GM21360 (cell line): ENCODE results near the gene SCUBE1.

Experiments
- ATAC-seq: cut with Tn5 transposase; IDR thresholded peaks from one replicate; pipeline ENCODE4 v1.9.1; 2021; ENCODE audit warnings: mild to moderate bottlenecking, moderate library complexity; ENCODE audit not compliant: unreplicated experiment

The SCUBE1 gene

GRCh38 chr22:43166132-43166930 lies 176.8 kb downstream of the SCUBE1 start:
- ATAC-seq: no peak

GRCh38 chr22:43164636-43165035 lies 178.5 kb downstream of the SCUBE1 start:
- no peak for ATAC-seq

DNA sequence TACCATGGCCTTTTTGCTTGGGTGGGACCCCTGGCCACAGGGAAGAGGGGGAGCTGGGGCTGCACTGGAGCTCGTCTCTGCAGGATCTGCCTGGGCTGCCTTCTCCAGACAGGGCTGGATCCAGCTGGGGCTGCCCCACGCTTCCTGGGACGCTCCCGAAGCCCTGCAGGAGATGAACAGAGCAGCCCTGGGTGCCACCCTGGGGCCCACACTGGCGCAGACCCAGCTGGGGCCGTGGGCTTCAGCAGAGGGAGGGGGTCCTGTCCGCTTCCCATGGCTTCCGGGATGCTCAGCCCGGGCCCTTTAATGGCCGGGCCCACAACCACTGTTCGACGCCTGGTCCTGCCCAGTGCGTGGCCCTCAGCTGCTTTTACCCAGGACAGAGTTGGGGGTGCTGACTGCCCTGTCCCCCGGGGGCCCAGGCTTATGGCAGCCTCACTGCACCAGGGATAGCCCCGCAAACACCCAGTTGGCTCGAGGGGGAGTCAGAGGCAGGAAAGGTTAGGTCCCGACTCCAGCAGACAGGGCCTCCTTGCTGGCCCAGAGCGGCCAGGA lies 179.9 kb downstream of the SCUBE1 start:
- no peak for ATAC-seq

- ATAC-seq: no peak
These were observed 180.6 kb downstream of the SCUBE1 start for GRCh38 chr22:43162412-43163150.

DNA sequence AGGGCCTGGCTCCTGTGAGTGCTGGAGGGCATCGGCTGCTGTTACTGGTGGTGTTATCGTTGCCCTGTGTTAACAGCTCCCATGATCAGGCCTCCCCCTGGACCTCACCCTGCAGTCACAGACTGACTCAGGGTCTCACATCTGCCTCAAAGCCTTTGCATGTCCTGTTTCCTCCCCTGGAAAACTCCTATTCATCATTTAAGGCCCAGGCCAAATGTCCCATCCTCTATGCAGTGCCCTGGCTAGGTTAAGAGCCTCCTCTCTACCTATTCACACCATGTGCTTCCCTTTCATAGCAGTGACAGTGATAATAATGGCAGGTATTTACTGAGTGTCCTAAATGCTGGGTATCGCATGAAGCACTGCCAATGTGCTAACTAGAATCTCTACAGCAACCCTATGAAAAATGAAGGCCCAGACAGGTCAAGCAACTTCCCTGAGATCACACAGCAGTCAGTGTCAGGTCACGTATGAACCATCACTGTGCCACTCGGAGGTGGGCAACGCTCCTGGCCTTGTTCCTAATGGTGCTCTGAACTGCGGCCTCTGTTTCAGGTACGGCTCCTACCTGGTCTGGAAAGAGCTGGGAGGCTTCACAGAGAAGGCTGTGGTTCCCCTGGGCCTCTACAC lies 182.6 kb downstream of the SCUBE1 start:
- no peak for ATAC-seq

- ATAC-seq: no peak
These were observed 183.5 kb downstream of the SCUBE1 start for GRCh38 chr22:43159484-43160178.

DNA sequence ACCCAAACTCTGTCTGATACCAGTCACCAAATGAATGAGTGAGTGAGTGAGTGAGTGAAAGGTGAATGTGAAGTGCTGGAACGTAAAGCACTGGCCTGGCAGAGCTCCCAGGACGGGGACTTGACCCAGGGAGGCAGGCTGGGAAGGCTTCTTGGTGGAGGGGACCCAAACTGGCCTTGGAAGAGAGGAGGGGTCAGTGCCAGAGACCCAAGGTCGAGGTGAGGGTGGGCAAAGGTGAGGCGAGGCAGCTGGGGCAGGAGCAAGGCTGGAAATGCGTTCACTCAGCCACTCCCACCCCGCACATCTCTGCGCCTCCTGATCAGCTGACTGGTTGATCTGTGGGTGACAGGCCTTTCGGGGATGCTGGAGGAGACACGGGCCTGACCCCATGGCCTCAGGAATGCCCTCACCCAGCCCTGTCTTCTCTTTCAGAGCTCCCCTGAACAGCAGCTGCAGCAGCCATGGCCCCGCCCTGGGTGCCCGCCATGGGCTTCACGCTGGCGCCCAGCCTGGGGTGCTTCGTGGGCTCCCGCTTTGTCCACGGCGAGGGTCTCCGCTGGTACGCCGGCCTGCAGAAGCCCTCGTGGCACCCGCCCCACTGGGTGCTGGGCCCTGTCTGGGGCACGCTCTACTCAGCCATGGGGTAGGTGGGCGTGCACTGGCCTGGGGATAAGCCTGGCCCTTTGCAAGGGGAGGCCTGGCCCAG lies 184.2 kb downstream of the SCUBE1 start:
- no peak for ATAC-seq

- ATAC-seq: no peak
These were observed 185.2 kb downstream of the SCUBE1 start for GRCh38 chr22:43157874-43158546.

DNA sequence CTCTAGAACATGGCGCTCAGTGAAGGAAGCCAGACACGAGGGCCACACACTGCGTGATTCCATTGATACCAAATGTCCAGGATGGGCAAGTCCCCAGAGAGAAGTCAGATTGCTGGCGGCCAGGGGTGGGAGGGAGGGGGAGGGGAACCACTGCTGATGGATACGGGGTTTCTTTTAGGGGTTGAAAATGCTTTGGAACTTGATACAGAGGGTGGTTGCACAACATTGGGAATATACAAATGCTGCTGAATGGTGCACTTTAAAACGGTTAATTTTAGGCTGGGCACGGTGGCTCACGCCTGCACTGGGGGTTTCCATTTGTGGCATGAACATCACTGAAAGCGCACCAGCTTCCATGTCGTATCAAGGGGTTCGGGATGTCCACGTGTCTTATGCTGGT lies 186.8 kb downstream of the SCUBE1 start:
- ATAC-seq: no peak

DNA sequence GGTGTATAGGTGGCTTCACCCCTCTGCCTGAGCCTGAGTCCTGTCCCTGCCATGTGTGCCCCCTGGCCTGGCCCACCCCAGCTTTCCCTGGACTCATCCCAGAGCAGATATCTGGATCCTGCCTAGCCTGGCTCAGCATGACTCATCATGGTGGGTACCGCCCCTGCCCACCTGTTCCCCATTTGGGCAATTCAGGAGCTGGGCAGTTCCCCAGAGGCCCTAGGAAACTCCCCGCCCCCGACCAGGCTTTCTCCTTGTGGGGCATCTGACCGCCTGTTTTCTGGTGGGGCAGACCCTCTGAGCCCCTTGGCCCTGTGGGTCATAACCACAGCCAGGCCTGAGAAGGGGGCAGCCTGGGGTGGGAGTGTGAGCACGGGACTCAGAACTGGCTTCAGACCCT lies 187.4 kb downstream of the SCUBE1 start:
- ATAC-seq: no peak

DNA sequence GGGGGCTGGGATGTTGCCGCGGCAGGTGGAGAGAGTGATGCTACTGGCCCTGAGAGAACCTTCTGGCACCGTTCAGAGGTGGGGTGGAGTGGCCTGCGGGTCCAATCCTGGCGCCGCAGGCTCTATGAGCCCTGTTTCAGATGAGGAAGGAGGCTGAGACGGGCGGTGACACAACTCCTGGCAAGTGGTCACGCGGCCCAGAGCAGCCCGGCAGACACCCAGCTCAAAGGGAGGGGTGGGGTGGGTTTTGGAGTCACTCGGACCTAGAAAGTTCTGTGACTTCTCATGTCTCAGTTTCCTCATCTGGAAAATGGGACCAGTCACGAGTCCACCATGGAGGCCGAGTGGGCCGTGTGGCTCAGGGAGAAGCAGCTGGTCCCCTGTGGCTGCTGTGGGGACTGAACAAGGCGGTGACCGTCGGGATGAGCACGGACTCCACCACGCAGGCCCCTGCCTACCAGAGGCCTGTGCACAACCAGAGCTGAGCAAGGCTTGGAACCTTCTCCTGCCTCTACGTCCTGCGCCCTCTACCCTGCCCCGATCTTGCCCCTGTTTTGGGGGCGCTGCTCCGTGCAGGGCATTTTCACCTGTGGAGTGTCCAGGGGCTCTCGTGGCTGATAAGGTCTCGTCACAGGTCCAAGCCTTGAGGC lies 188.2 kb downstream of the SCUBE1 start:
- no peak for ATAC-seq

DNA sequence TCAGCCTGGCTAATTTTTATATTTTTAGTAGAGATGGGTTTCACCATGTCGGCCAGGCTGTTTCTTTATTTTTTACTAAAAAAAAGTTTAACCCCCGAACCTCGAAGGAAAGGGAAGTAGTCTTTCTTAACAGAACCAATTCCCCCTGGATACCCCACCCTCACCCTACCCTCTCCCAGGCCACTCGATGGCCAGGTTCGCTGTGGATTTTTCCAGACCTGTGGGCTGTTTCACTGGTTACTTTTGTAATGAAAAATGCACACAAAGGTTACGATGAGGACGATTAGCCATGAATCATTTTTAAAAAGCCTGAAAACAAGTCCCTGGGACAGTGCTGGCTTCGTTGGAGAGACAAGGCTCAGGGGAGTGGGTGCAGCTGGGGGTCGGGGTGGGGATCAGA lies 189.3 kb downstream of the SCUBE1 start:
- no peak for ATAC-seq

DNA sequence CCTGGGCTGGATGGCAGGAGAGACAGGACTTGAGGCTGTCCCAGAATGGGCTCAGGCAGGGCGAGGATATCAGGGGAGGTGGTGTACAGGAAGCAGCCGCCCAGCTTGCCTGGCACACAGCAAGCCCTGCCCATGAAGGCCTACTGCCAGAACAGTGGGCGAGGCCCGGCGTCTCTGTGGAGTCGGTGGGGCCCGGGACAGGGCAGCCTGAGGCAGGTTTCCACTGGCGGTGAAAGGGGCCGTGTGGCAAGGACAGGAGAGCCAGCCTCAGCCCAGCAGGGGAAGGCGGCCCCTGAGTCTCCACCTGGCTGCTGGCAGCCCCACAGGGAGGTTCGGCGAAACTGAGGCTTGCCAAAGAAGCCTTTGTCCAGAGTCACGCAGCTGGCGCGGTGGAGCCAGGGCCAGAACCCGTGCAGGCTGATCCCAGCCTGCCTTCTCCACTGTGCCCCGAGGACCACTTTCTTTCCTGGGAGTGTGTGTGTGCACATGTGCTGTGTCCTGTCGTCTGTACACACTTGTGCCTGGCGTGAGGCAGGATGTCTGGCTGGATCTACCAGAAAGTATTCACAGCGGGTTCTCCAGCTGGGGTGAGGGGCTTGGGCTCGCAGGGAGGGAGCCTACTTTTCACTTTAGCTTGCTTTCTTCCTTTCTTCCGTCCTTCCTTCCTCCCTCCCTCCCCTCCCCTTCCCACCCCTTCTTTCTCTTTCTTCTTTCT lies 190.7 kb downstream of the SCUBE1 start:
- no peak for ATAC-seq

DNA sequence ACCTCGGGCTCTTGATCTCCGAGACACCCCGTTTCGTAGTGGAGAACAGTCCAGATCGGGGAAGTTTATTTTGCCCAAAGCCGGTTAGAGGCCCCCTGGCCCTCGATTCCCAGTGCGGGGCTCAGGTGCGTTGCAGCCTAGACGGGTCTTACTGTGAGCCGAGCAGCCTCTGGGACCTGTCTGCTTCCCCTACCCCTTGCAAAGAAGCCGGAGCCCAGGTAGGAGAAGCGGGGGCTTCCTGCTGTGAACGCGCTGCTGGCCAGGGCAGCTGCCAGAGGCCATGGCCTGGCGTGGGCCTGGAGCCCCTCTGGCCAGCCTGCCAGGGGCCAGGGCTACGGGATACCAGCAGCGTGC lies 191.2 kb downstream of the SCUBE1 start:
- ATAC-seq: no peak

- no peak for ATAC-seq
These were observed 191.7 kb downstream of the SCUBE1 start, which contains the start of gene TSPO for GRCh38 chr22:43151251-43152002. TSPO (plus strand) TSS chr22:43151559; CDS start chr22:43159239, 7,680 bp downstream.

GRCh38 chr22:43150731-43151206 lies 192.4 kb downstream of the SCUBE1 start:
- ATAC-seq: no peak

DNA sequence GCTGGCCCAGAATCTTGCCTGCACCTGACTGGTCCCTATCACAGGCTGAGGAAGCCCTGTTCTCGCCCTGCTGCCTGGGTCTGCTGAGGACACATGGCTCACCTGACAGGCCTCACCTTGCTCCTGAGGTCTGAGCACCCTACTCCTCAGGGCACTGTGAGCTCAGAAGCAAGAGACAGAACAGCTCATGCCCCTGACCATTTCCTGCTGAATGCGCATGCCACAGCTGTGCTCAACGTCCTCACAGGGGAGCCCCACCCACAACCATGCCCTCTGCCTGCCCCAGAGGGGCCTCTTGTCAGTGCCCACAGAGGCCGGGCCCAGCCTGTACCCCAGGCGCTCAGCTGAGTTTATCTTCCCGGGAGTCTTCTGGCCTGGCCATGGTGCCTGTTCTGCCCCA lies 194.6 kb downstream of the SCUBE1 start:
- ATAC-seq: no peak

DNA sequence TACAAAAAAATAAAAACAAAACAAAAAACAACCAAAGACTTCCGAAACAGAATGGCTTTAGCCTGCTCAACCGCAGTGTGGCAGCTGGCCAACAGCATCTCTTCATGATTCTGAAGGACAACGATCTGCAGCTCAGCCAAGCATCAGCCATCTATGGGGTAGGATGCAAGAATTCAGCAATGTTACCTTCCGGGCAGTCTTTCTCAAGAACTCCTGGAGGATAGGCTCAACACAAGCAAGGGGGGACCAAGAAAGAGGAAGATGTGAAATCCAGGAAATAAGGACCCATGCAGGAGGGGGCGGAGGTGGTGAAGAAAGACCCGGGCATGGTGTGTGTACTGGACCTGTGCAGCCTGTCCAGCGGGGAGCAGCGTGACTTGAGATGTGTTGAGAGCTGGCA lies 195.4 kb downstream of the SCUBE1 start:
- ATAC-seq: no peak
